NB4 (cell line): ENCODE measurements around the gene MSH3.

Experiments used
- DNase-seq: peaks from one replicate; pipeline ENCODE4 v3.0.0; 2010; ENCODE audit warnings: low read depth
- H3K4me3 ChIP-seq: one replicate; pipeline ENCODE4 v1.5.1; 2011; ENCODE audit warnings: mild to moderate bottlenecking, low read depth, low read length, moderate library complexity
- MYC ChIP-seq: IDR thresholded peaks from 2 replicates; pipeline ENCODE4 v1.6.1; 2011; ENCODE audit warnings: low read depth, low read length
- POLR2A ChIP-seq: IDR thresholded peaks from 2 replicates; pipeline ENCODE4 v1.6.1; 2011; ENCODE audit warnings: mild to moderate bottlenecking; ENCODE audit not compliant: insufficient read length; ENCODE audit errors: extremely low read depth
- TF ChIP-seq, protein P1 (sequence below): IDR thresholded peaks from 2 replicates; pipeline ENCODE4 v1.6.1; 2011; ENCODE audit warnings: low read depth, low read length
- TF ChIP-seq, protein P2 (sequence below): IDR thresholded peaks from one replicate; pipeline ENCODE4 v1.5.1; 2012; ENCODE audit warnings: low read depth, low read length

MSH3 gene

DNA sequence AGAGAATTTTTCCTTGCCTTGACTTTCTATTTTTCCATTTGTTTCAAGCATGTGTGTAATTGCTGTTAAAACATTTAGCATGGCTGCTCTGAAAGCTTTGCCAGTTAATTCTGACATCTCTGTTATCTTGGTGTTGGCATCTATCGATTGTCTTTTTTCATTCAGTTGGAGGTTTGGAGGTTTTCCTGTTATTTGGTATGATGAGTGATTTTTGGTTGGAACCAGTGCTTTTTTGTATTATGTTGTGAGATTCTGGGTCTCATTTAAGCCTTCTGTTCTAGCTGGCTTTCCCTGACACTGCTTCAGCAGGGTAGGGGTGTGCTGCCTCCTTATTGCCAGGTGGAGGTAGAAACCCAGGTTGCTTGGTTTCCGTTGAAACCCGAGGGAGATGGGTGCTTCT lies 41.2 kb downstream of the MSH3 start:
- TF ChIP-seq, protein P1, sequence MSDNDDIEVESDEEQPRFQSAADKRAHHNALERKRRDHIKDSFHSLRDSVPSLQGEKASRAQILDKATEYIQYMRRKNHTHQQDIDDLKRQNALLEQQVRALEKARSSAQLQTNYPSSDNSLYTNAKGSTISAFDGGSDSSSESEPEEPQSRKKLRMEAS: no peak
- no peak for TF ChIP-seq MYC
- no peak for TF ChIP-seq POLR2A
- TF ChIP-seq, protein P2, sequence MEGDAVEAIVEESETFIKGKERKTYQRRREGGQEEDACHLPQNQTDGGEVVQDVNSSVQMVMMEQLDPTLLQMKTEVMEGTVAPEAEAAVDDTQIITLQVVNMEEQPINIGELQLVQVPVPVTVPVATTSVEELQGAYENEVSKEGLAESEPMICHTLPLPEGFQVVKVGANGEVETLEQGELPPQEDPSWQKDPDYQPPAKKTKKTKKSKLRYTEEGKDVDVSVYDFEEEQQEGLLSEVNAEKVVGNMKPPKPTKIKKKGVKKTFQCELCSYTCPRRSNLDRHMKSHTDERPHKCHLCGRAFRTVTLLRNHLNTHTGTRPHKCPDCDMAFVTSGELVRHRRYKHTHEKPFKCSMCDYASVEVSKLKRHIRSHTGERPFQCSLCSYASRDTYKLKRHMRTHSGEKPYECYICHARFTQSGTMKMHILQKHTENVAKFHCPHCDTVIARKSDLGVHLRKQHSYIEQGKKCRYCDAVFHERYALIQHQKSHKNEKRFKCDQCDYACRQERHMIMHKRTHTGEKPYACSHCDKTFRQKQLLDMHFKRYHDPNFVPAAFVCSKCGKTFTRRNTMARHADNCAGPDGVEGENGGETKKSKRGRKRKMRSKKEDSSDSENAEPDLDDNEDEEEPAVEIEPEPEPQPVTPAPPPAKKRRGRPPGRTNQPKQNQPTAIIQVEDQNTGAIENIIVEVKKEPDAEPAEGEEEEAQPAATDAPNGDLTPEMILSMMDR: no peak
- H3K4me3 ChIP-seq: no peak overlapping the region
- DNase-seq: no peak

DNA sequence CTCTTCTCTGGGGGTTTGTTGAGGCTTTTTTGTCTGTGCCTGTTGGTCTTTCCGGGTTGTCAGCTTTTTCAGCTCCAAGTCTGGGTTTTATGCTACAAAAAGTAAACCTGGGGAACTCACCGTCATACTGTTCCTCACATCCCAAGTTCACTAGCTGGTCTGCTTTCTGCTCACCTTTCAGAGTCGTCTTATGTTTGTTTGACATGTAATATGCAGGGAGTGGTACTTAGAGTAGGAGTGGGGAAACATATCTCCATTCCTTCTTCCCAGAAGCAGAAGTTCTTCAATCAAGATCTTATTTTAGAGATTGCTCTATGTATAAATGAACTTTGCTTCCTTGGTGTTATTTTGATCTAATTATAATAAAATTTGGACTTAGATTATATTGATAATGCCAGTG lies 42.0 kb downstream of the MSH3 start:
- H3K4me3 ChIP-seq: no peak overlapping the region
- TF ChIP-seq MYC: no peak
- no peak for TF ChIP-seq POLR2A
- TF ChIP-seq, protein P2: no peak
- TF ChIP-seq, protein P1: no peak
- DNase-seq: no peak

DNA sequence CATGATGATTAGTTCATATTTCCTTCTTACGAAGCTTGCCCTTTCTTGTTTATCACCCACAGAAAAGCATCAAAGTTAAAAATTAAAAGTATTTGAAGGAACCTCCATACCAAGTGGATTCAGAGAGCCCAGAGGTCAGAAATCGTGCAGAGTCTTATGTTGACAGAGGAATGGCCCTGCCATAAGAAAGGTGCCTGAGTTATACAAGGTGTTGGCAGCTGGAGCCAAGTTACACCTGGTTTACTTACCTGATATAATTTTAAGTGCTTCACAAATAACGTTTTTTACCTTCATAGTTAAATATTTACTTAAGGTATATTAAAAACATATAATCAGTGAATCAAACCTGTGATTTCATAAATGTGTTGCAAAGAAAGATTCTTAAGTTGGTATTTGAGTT lies 42.6 kb downstream of the MSH3 start:
- no peak overlapping the region for H3K4me3 ChIP-seq
- no peak for DNase-seq
- TF ChIP-seq, protein P2: no peak
- TF ChIP-seq POLR2A: no peak
- TF ChIP-seq MYC: no peak
- TF ChIP-seq, protein P1: no peak

DNA sequence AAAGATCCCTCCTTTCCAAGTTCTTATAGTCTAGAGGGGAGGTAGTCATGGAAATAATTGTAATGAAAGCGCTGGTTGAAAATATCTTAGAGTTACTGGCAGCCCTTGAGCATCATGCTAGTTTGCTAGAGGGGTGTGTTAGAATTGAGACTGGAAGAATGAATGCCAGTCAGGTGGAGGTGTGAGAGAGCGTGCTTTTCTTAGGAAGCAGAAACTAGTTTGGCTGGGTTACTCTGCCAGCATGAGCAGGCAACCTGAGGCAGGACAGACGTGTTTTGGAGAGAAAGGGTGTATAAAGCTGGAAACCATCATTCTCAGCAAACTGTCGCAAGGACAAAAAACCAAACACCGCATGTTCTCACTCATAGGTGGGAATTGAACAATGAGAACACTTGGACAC lies 43.9 kb downstream of the MSH3 start:
- no peak for DNase-seq
- H3K4me3 ChIP-seq: no peak overlapping the region
- TF ChIP-seq MYC (no peak), POLR2A (no peak)
- TF ChIP-seq, protein P1: no peak
- TF ChIP-seq, protein P2: no peak

DNA sequence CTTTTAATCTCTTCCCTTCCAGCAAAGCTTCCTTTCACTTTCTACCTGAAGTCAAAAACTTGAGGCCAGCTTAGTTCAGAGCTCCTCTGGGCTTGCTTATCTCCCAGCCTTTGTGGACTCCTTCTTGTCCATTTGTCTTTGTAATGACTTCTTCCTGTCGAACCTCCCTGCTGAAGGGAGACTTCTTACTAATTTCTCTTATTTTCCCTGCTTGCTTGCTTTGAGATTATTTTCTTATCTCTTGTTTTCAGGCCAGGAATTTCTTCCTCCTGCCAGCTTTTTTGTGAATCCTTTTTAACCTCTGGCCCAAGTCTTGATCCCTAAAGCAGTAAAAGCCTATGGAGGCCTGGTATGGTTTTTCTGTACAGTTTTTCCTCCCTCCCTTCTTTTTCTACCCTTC lies 47.1 kb downstream of the MSH3 start:
- no peak for DNase-seq
- TF ChIP-seq POLR2A (no peak), MYC (no peak)
- TF ChIP-seq, protein P2: no peak
- TF ChIP-seq, protein P1: no peak

DNA sequence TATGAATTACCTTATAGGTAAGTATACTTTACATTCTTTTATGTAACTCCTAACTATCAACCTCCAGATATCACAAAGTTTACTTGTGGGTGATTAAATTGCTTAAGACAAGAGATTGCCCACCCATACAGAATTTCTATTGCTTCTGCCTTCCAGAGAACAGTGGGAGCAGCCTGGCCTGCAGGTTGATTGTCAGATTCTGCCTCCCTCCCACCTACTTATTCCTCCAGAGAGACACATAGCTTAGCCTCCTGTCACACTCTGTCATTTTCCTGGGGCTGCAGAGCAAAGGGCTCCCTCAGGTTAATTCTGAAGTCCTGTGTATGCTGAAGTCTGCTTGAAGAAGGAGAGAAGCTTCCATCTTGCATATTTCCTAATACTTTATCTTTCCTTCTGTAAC lies 48.8 kb downstream of the MSH3 start:
- H3K4me3 ChIP-seq: no peak overlapping the region
- no peak for DNase-seq
- TF ChIP-seq POLR2A (no peak), MYC (no peak)
- TF ChIP-seq, protein P2: no peak
- TF ChIP-seq, protein P1: no peak

More for the DNA sequence above, 47.1 kb downstream of the MSH3 start:
- no peak overlapping the region for H3K4me3 ChIP-seq
